Activated CD4-positive, alpha-beta memory T cell treated with anti-CD3 and anti-CD28 coated beads, Interleukin-2, amount 10 ng/mL, durations not matched to agents 7 days and 5 days (primary cell): ENCODE results near the gene FRYL. TPM values are rescaled to one million over a fixed set of nuclear protein-coding genes. Genes with fewer than 3 reads are reported as not detected.
"Not testable (repeated sequence)": the region's sequence is repeated elsewhere in the genome, so short reads cannot be mapped to it uniquely, and the experiment has no call there.

Experiments used
- CTCF ChIA-PET: fragments of 350-600 bp; sonication (Branson Sonifier 250); formaldehyde crosslinking; loops from one replicate; lab custom pipeline; 2021; ENCODE audit warnings: antibody characterized with exemption, inconsistent platforms; lab: Charles Lee
- POLR2A ChIA-PET: fragments of 350-600 bp; sonication (Branson Sonifier 250); formaldehyde crosslinking; loops from one replicate; lab custom pipeline; 2021; ENCODE audit warnings: antibody characterized with exemption; lab: Charles Lee
- DNase-seq: peaks from one replicate; pipeline ENCODE4 v3.0.0-alpha.2; 2020
- H3K27ac Mint-ChIP-seq: one replicate; pipeline ENCODE4 v1.8.0; 2021; ENCODE audit warnings: mild to moderate bottlenecking, mixed read lengths
- H3K27me3 Mint-ChIP-seq: one replicate; pipeline ENCODE4 v1.8.0; 2021; ENCODE audit warnings: mixed read lengths
- H3K36me3 Mint-ChIP-seq: one replicate; pipeline ENCODE4 v1.8.0; 2021; ENCODE audit warnings: low read depth, mixed read lengths
- H3K4me1 Mint-ChIP-seq: one replicate; pipeline ENCODE4 v1.8.0; 2021; ENCODE audit warnings: mixed read lengths
- H3K4me3 Mint-ChIP-seq: one replicate; pipeline ENCODE4 v1.8.0; 2021; ENCODE audit warnings: mild to moderate bottlenecking, mixed read lengths
- H3K9me3 Mint-ChIP-seq: one replicate; pipeline ENCODE4 v1.8.0; 2021; ENCODE audit warnings: mixed read lengths
- total RNA-seq, 2 experiments: library from RNA; stranded (reverse); gene quantifications; one replicate each; pipeline ENCODE4 v1.2.3, GENCODE V29; 2021

FRYL gene
- total RNA-seq, 2 experiments from 2014 or later = 82.4 to 82.7 TPM

DNA sequence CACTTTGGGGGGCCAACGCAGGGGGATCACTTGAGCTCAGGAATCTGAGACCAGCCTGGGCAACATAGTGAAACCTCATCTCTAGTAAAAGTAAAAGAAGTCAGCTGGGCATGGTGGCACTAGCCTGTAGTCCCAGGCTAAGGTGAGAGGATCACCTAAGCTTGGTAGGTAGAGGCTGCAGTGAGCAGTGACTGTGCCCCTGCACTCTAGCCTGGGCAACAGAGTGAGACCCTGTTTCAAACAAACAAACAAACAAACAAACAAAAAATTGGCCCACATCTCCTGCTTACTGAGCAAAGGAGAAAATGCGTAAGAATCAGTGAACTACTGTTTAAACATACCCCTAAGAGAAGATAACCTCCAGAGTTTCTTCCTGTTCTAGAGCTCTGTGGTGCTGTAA, 85.3 kb downstream of the FRYL start:
- no peaks in the 10 kb centered on the region for H3K9me3 Mint-ChIP-seq
- ChIA-PET POLR2A (no interaction called here), CTCF (no interaction called here)
- H3K36me3 Mint-ChIP-seq = peaks cover 11% of the 10 kb centered on the region
- H3K27me3 Mint-ChIP-seq = no peaks in the 10 kb centered on the region
- no peak overlapping the region for H3K4me3 Mint-ChIP-seq
- no peak overlapping the region for H3K27ac Mint-ChIP-seq
- H3K4me1 Mint-ChIP-seq = peaks cover 20% of the 10 kb centered on the region
- no peak for DNase-seq

DNA sequence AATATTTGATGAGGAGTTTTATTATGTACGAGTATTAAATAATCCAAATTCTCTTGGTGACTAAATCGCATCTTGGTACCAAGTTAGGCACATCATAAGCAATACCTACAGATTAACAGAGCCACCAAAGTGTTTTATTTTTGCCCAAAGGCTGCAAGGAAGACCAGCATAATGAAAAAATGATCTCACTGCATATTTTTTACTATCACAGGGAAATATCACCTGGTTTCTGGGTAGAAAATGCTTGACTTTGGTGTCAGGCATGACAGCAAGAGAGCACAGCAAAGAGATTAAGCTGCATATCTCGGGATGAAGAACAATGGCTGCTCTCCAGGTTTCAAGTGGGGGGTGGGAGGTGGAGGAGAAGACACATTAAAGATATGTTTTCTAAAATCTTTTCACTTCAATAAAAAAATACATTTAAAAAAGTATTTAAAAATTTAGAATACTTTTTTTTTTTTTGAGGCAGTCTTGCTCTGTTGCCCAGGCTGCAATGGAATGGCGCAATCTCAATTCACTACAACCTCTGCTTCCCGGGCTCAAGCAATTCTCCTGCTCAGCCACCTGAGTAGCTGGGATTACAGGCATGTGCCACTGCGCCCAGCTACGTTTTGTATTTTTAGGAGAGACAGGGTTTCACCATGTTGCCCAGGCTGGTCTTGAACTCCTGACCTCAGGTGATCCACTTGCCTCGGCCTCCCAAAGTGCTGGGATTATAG, 86.1 kb downstream of the FRYL start:
- no peaks in the 10 kb centered on the region for H3K27me3 Mint-ChIP-seq
- H3K4me1 Mint-ChIP-seq = peaks cover 12% of the 10 kb centered on the region
- POLR2A ChIA-PET = no interaction called here
- H3K36me3 Mint-ChIP-seq = peaks cover 11% of the 10 kb centered on the region
- CTCF ChIA-PET = no interaction called here
- no peak overlapping the region for H3K4me3 Mint-ChIP-seq
- H3K27ac Mint-ChIP-seq = no peak overlapping the region
- no peaks in the 10 kb centered on the region for H3K9me3 Mint-ChIP-seq
- DNase-seq = no peak

DNA sequence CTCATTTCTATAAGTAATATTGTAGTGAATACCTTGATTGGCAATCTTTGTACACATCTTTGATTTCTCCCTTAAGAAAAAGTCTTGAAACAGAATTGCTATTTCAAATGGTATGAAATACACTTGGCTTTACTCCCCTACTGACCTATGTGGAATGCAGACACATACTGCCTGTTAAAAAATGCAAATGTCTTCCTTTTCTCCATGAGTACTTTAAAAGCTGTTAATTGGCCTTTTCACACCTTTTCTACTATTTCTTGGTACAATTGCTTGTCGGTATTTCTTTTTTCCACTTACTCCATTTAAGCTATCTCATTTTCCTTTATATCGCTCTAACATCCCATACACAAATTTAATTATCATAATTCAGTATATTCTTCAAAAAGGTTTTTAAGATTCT, 87.2 kb downstream of the FRYL start:
- no peaks in the 10 kb centered on the region for H3K27me3 Mint-ChIP-seq
- H3K27ac Mint-ChIP-seq = no peak overlapping the region
- H3K4me1 Mint-ChIP-seq = peaks cover 3% of the 10 kb centered on the region
- no peak overlapping the region for H3K4me3 Mint-ChIP-seq
- H3K36me3 Mint-ChIP-seq = peaks cover 6% of the 10 kb centered on the region
- H3K9me3 Mint-ChIP-seq = no peaks in the 10 kb centered on the region
- DNase-seq = no peak
- ChIA-PET CTCF (interaction anchor here (0.7 kb wide), 1 partner anchor 30 kb away, joined by 3 read pairs; no protein-coding TSS in a partner anchor), POLR2A (no interaction called here)

DNA sequence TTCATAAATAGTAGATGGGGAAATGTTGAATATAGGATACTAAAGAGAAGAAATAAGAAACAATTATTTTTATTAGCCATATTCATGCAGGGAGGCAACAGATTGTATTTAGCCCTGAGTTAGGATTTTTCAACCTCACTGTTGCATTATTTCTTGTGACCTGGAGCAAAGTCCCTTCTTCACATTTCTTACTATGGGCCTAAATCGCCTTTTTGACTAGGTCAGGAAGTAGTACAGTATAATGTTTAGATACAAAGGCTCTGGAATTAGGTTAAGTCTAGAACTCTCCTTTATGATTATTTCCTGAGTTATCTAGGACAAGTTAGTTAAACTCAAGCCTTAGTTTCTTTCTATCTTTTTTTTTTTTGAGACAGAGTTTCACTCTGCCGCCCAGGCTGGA, 88.0 kb downstream of the FRYL start:
- DNase-seq = no peak
- ChIA-PET CTCF (interaction anchor here (0.7 kb wide), 1 partner anchor 30 kb away, joined by 3 read pairs; no protein-coding TSS in a partner anchor), POLR2A (no interaction called here)
- Mint-ChIP-seq H3K27ac (no peak overlapping the region), H3K4me3 (no peak overlapping the region), H3K9me3 (no peaks in the 10 kb centered on the region), H3K36me3 (peaks cover 2% of the 10 kb centered on the region), H3K4me1 (no peaks in the 10 kb centered on the region), H3K27me3 (no peaks in the 10 kb centered on the region)

DNA sequence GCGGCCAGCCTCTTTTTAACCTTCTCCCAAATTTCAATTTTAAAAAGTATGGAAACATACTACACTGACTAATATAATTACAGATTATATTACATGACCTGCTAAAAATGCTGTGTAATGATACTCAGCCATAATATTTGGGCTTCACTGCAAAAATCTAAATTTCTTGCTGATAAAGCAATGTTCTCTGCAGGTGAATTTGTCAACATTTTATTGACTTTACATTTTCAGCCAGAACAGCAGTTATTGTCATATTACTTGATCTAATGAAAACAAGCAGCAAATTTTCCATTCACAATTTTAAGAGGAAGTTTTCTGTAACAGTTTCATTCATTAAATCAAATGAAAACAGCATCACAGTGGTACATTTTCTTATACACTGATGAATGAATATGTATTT, 91.1 kb downstream of the FRYL start:
- no peaks in the 10 kb centered on the region for H3K9me3 Mint-ChIP-seq
- no peak overlapping the region for H3K27ac Mint-ChIP-seq
- H3K4me3 Mint-ChIP-seq = no peak overlapping the region
- no peak for DNase-seq
- H3K4me1 Mint-ChIP-seq = peaks cover 10% of the 10 kb centered on the region
- ChIA-PET CTCF (no interaction called here), POLR2A (no interaction called here)
- H3K36me3 Mint-ChIP-seq = peaks cover under 1% of the 10 kb centered on the region
- H3K27me3 Mint-ChIP-seq = no peaks in the 10 kb centered on the region

DNA sequence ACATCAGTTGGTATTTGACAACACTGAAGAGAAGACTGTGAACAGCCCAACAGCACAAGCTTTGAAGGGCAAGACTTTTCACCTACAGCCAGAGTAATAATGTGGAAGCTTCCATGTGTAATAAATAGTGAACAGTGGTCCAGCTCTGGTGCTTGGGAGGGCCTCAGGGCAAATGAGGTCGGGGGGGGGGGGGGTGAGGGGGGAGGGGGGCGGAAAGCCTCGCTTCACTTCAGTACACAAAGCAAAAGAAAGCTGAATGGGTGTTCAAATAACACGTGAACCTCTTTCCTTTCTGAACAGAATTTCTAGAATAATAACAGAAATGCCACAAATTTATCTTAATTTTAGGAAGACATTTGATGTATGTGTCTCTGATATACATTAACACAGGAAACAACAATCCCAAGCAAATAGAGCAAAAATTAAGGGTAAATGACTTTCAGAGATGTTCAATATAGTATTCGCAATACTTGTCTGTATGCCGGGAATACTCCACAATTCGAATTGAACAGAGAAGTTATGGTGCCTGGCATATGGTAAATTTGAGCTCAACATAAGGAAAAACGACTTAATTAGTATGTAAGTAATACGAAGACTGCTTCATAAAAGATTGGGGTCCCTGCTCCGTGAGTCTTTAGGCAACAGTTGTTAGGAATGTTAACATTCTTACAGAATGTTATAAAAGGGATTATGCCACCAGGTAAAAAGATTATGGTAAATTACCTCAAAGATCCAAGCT, 92.6 kb downstream of the FRYL start:
- DNase-seq = no peak
- CTCF ChIA-PET = no interaction called here
- Mint-ChIP-seq H3K4me1 (peaks cover 14% of the 10 kb centered on the region), H3K27ac (no peak overlapping the region), H3K36me3 (peaks cover 10% of the 10 kb centered on the region), H3K9me3 (no peaks in the 10 kb centered on the region), H3K4me3 (no peak overlapping the region), H3K27me3 (no peaks in the 10 kb centered on the region)
- POLR2A ChIA-PET = no interaction called here

DNA sequence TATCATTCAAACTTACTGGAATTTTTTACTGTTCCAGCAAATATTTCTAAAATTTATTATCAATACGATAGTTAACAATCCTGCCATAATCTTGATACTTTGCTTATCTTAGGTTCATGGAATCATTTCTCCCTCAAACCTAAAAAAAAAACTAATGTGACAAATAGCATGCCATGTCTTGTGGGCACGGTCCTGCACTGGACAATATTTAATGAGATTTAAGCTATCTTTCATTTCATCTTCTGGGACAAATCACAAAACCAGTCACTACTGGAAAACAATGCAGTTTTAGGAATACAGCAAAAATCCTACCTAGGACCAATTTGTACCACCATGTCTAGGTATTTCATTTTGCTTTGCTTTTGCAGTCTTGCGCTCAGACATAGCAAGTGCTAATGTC, 93.7 kb downstream of the FRYL start:
- no peak overlapping the region for H3K4me3 Mint-ChIP-seq
- H3K4me1 Mint-ChIP-seq = peaks cover 22% of the 10 kb centered on the region
- H3K36me3 Mint-ChIP-seq = peaks cover 15% of the 10 kb centered on the region
- ChIA-PET POLR2A (no interaction called here), CTCF (no interaction called here)
- H3K27ac Mint-ChIP-seq = no peak overlapping the region
- no peaks in the 10 kb centered on the region for H3K9me3 Mint-ChIP-seq
- no peak for DNase-seq
- no peaks in the 10 kb centered on the region for H3K27me3 Mint-ChIP-seq

DNA sequence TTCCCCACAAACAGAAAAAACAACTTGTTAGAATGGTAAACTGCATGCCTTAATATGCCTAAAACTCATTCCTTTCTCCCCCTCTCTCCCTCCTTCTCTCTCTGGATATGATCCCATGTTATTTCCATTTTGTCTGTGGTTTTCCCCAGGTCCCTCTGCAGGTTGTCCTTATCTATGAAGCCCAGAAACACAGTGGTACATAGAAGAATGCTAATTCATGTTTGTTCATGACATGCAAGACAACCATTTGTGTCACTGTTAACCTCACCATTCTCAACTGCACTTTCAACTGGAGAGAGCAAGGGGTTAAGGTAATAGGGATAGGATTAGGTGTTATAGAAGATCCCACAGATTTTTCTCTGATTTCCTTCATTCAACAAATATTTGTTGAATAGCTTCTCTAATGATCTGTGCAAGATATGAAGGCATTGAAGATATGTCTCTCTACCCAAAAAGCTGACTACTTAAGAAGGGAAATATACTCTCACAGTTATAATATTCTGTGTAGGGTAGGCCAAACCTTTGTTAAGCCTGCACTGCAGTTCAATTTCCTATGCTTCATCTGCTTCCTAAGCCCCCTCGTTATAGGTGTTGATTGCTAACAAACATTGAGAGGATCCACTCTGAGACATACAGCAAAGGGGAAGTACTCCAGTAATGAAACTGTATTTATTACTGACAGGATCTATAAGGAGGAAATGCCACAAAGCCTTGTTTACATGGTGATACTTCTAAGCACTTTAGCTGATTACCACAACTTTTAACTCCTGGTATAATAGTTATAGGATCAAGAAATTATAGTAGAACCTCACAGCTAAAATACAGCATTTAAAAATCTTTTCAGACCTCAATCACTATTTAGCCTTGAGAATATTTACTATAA, 96.1 kb downstream of the FRYL start:
- CTCF ChIA-PET = no interaction called here

DNA sequence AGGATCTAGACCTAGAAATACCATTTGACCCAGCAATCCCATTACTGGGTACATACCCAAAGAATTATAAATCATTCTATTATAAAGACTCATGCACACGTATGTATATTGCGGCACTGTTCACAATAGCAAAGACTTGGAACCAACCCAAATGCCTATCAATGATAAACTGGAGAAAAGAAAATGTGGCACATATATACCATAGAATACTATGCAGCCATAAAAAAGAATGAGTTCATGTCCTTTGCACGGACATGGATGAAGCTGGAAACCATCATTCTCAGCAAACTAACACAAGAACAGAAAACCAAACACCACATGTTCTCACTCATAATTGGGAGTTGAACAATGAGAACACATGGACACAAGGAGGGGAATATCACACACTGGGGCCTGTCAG, 97.2 kb downstream of the FRYL start:
- H3K9me3 Mint-ChIP-seq, H3K27me3 Mint-ChIP-seq, H3K4me3 Mint-ChIP-seq, H3K27ac Mint-ChIP-seq, POLR2A ChIA-PET, DNase-seq: not testable (repeated sequence)
- CTCF ChIA-PET = interaction anchor here (2.2 kb wide), 1 partner anchor 104 kb away, joined by 21 read pairs; no protein-coding TSS in a partner anchor
- Mint-ChIP-seq H3K4me1 (peaks cover 32% of the 10 kb centered on the region), H3K36me3 (peaks cover 15% of the 10 kb centered on the region)

More for the DNA sequence above, 96.1 kb downstream of the FRYL start:
- Mint-ChIP-seq H3K27ac (no peak overlapping the region), H3K4me1 (peaks cover 32% of the 10 kb centered on the region), H3K4me3 (no peak overlapping the region), H3K27me3 (no peaks in the 10 kb centered on the region), H3K9me3 (no peaks in the 10 kb centered on the region), H3K36me3 (peaks cover 15% of the 10 kb centered on the region)
- POLR2A ChIA-PET = interaction anchor here (1.0 kb wide), 1 partner anchor 16 kb away, joined by 4 read pairs; no protein-coding TSS in a partner anchor
- no peak for DNase-seq

DNA sequence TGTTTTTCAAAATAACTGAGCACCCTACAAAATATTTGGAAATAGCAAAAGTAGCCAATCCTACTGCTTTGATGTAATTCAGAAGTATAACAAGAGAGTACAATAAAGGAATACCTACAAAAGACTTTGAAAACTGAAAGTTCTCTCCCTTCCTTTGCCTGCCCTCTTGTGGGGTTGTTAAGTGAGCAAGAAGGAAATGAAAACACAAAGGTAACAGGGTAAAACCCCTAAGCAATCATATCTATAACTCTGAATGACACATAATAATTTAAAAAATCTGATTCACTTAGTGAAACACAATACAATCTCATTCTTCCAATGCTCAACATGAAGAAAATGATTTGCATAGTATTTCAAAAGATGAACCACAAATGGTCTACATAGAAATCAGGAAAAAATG, 98.2 kb downstream of the FRYL start:
- Mint-ChIP-seq H3K27me3 (no peaks in the 10 kb centered on the region), H3K27ac (no peak overlapping the region), H3K9me3 (no peaks in the 10 kb centered on the region), H3K36me3 (peaks cover 15% of the 10 kb centered on the region), H3K4me3 (no peak overlapping the region), H3K4me1 (peaks cover 32% of the 10 kb centered on the region)
- DNase-seq = no peak
- POLR2A ChIA-PET = interaction anchor here (0.7 to 1.5 kb wide), 2 partner anchors 97 to 99 kb away, joined by 3 to 4 read pairs; no protein-coding TSS in a partner anchor
- CTCF ChIA-PET = interaction anchor here (0.7 to 2.5 kb wide), 4 partner anchors 14 to 103 kb away, joined by 3 to 21 read pairs (median 6); no protein-coding TSS in a partner anchor

DNA sequence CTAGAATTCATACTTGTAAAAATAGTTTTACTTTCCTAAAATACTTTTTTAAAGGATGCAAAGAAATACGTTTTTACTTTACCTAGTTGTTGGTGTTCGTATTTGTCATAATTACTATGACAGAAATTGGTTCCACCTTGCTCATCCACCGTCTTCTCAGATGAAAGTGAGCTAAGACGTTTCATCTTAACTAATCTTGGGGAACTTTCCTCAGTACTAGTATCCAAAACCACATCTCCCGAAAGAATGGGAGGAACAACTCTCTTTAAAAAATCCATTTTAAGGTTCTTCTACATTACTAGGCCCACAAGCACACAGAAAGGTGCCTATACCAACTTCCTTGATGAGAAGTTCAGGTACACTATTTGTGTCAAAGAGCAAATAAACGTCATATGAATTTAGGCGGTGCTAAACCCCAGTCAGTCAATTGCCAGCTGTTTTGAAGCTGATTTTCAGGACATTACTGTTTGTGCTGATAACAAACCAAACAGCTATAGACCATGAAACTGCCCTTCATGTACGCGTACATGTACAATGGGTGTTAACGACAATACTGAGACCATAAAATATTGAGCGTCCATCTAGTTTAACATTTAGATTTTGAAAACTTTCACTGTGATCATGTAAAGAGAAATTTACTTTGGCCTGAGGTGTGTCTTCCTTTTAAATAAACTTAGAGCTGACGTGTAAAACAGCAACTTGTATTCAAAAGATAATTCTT, 99.1 kb downstream of the FRYL start:
- no peak for DNase-seq
- POLR2A ChIA-PET = interaction anchor here (0.7 to 1.5 kb wide), 2 partner anchors 98 to 100 kb away, joined by 3 to 4 read pairs; no protein-coding TSS in a partner anchor

DNA sequence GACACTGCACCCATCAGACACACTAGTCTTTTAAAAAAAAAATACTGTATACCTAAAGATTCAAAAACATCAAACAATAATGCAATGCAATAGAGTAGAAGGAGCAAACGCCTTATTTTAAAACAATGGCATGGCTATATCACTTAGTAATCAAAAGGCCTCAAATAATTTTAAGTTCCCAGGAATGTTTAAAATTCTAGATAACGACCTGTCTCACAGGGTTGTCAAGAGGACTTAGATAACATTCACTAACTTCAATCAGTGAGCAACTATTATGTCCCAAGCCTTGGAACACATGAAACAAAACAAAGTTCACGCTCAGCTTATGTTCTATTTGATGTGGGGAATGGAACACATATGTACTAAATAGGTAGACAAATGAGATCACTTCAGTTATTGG, 106.5 kb downstream of the FRYL start:
- ChIA-PET CTCF (no interaction called here), POLR2A (no interaction called here)
- Mint-ChIP-seq H3K36me3 (peaks cover 24% of the 10 kb centered on the region), H3K4me3 (no peak overlapping the region), H3K27me3 (no peaks in the 10 kb centered on the region), H3K27ac (no peak overlapping the region), H3K9me3 (peaks cover 8% of the 10 kb centered on the region), H3K4me1 (peaks cover 28% of the 10 kb centered on the region)
- DNase-seq = no peak

More for the DNA sequence above, 99.1 kb downstream of the FRYL start:
- Mint-ChIP-seq H3K27ac (no peak overlapping the region), H3K36me3 (peaks cover 17% of the 10 kb centered on the region), H3K4me3 (no peak overlapping the region), H3K4me1 (peaks cover 30% of the 10 kb centered on the region), H3K9me3 (peaks cover 2% of the 10 kb centered on the region), H3K27me3 (no peaks in the 10 kb centered on the region)
- CTCF ChIA-PET = interaction anchor here (0.7 to 2.5 kb wide), 5 partner anchors 13 to 281 kb away, joined by 3 to 21 read pairs (median 5); no protein-coding TSS in a partner anchor
